Cardiac fibroblast (primary cell): ENCODE results near the gene GOLGA1.

ENCODE experiments used
- DNase-seq, 2 donors: peaks; one replicate each; pipeline versions ENCODE4 v3.0.0 to v3.0.0-alpha.2; 2010; ENCODE audit warnings: low read depth in 2 of 2
- H3K4me3 ChIP-seq, 2 donors: replicated peaks in 1 of 2; 1 replicate in 1 of 2; 2 replicates in 1 of 2; pipeline ENCODE4 v1.5.1; 2011; ENCODE audit warnings: low read depth in 2 of 2, low read length in 2 of 2, mild to moderate bottlenecking in 2 of 2, moderate library complexity in 1 of 2
- TF ChIP-seq, protein P1 (sequence below): IDR thresholded peaks from one replicate; pipeline ENCODE4 v1.5.1; 2011; ENCODE audit warnings: low read depth, mild to moderate bottlenecking, low read length, inconsistent platforms

Gene GOLGA1

DNA sequence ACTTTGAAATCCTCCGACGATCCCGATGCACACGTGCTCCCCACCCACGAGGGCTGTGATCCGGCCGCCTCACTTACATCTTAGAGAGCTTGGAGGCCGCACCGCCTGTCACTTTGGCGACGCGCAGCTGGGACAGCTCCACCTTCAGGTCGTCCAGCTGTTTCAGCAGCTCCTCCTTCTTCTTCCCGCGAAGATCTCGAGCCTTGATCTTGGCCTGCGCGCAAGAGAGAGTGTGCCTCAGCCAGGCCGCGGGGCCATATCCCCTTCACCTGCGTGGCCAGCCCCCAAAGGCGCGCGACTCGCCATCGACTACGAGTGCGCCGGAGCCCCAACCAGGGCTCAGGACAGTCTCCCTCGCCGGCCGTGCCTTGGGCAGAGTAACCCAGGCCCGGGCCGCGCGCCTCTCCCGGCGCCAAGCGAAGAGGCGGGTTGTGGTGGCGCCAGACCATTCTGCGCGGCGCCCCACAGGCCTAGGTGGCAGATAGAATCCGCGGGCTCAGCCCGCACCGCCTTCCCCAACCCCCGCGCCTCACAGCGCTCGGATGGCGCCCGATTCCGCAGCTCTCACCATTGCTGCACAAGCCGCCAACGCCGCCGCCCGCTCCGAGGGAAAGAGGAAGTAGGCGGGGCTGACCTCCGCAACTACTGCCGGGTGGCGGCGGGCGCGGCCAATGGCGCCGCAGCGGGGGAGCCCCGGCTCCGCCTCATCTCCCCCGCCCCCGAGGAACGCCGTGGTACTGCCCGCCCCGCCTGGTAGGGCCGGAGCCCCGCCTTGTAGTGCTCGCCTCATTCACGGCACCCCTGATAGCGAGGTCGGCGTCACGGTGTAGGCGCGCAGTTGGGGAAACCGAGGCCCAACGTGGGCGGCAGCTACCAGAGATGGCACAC lies 79.3 kb downstream of the GOLGA1 start, which contains the start of the genes ARPC5L and RPL35:
ARPC5L (plus strand) TSS at position 789 of the 888 bp plus-strand sequence. CDS start 7,161 bp downstream, outside the sequence.
RPL35 (minus strand) TSS at position 616 of the 888 bp plus-strand sequence; CDS start at position 571, 45 bp downstream.
- peak; percentile 92 to 96 for DNase-seq
- TF ChIP-seq, protein P1, sequence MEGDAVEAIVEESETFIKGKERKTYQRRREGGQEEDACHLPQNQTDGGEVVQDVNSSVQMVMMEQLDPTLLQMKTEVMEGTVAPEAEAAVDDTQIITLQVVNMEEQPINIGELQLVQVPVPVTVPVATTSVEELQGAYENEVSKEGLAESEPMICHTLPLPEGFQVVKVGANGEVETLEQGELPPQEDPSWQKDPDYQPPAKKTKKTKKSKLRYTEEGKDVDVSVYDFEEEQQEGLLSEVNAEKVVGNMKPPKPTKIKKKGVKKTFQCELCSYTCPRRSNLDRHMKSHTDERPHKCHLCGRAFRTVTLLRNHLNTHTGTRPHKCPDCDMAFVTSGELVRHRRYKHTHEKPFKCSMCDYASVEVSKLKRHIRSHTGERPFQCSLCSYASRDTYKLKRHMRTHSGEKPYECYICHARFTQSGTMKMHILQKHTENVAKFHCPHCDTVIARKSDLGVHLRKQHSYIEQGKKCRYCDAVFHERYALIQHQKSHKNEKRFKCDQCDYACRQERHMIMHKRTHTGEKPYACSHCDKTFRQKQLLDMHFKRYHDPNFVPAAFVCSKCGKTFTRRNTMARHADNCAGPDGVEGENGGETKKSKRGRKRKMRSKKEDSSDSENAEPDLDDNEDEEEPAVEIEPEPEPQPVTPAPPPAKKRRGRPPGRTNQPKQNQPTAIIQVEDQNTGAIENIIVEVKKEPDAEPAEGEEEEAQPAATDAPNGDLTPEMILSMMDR, result no peak
- peak within 1 kb of the TSS; percentile 80 to 81 for H3K4me3 ChIP-seq

DNA sequence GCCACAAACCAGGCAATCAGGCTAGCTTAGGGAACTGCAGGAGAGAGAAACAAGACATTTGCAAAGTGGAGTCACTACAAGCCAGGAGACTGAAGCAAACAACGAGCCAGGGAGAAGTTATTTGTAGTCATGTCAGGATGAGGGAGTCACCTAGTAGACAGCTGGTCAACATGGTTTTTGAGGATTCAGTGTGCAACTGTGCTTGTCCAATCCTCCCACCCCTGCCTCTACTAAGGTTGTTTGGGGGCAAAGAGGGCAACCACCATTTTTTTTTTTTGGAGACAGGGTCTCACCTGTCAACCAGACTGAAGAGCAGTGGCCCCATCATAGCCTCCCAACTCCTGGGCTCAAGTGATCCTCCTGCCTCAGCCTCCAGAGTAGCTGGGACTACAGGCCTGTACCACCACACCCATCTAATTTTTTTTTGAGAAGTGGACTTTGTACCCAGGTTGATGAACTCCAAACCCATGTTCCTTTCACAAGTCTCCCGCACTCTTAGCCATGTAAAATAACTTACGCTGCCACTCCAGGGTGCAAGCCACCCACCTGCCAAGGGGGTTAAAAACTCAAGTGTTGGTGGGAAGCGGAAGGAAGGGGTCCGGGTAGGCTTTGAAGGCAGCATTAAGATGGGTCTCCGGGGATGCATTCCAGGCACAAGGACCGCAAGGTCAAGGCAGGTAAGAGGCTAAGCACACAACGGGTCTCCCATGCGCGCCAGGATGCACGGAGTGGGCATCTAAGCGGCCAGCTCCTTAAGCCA lies 80.1 kb downstream of the GOLGA1 start:
- no peak for DNase-seq
- peak overlapping the region; percentile 80 to 81 for H3K4me3 ChIP-seq
- TF ChIP-seq, protein P1, result no peak

DNA sequence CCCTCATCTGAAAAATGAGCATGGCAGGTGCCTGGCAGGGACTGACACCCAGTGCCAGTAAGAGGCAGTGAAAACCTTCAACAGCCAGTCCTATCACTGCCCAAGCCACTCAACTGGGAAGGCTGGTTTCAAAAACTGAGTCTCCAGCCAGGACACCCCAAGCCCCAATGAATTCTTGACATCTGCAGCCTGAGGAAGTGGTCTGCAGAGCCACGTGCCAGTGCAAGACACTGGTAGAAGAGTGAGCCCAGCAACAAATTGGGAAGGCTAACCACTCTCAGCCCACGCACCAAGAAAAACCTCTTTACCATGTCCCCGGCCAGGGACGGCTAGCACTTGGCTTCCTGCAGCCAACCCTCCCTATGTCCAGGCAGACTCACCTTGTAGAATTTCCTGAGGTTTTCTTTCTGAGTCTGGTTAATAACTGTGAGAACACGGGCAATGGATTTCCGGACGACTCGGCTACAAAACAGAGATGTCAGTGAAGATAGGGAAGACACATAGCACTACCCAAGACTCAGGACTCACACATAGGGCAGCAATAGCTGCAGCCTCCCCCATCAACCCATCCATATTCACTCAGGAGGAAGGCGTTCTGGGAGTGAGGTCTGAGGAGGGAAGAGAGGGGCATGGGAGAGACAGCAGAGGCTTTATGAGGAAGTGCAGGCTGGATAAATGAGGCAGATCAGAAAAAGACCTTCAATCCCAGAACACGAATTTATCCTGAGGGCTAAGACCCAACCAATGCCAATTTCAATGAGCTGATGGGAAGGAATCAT lies 80.9 kb downstream of the GOLGA1 start:
- H3K4me3 ChIP-seq, result peak overlapping the region; percentile 80 to 81
- no peak for DNase-seq
- TF ChIP-seq, protein P1, result no peak

DNA sequence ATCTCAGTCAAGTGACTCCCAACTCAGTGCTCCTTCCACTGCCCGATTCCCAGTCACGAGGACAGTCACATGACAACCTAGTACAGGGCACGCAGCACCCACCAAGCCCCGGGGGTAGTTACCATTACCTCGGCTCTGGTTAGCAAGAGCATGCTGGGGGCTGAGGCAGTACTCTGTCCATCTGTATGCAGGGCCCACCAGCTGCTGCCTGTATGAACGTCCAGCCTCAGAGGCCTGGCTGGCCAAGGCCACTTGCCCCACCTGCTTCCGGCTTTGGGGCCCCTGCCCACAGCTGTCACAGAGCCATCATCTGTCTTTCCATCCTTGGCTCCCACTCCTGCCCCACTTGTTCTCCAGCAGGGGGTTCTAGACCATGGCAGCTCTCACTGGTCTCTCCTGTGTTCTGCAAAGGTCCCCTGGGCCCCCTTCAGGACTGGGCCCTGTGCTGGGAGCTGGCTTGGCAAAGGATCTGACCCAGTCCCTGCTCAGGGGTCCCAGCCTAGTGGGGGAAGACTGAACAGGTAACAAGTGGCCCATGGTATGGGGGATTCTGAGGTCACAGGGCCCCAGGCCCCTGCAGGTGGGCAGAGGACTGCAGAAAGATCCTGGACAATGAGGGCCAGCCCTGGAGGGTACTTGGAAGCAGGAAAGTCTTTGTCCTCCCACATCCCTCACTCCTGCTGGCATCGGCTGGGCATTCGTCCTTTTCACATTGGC lies 82.4 kb downstream of the GOLGA1 start:
- DNase-seq, result no peak
- H3K4me3 ChIP-seq, result no peak overlapping the region
- TF ChIP-seq, protein P1, result no peak

DNA sequence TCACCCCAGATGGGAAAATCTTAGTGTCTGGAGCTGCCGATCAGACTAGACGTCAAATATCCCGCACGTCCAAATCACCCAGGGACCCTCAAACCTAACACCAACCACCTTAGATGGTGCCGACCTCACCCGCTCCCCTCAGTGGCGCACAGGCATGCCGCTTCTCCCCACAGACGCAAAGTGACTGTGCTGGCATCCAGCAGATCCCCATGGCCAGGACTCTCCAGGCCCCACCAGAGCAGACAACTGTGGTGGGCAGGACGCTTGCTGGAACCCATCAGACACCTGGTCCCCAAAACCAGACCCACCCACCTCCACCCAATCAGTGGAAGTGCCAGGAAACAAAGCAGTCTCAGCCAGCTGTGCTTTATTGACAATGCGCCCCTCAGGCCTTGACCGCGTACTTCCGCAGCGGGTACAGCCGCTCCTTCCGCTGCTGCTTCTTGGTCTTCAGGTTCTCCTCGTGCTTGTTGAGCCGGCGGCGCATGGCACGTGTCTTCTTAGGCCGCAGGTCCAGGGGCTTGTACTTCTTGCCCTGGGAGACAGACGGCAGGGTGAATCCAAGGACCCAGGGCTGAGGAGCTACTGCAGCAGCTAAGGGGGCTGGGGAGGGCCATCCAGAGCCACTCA lies 83.2 kb downstream of the GOLGA1 start:
- no peak for DNase-seq
- no peak overlapping the region for H3K4me3 ChIP-seq
- TF ChIP-seq, protein P1, result no peak
